ENCODE data around the gene ATG7.

The ATG7 gene

DNA sequence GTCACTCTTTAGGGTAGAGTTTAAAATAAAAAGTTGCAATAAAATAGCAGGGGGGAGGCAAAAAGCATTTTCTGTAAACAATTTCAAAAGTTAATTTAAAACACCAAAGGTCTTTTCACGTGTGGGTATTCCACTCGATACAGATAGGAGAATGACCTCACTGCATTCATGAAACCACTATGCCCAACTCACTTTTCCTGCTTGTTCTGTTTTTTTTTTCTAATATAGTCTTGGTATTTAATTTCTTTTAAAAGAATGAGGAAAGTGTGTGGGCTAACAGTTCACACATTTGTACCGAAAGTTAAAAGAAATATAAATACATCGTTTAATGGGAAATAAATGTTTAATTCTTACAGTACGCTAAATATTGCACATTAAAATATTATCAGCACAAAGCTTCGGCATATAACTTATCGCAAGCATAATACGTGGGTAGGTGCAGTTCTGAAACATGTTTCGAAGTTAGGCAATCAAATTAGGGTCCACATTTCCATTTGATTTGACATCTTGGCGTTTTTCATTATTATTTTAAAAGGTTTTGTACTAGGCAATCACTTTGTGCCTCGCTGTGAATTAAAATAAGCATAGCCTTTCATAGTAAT, 330.1 kb downstream of the ATG7 start:
- H3K9me2 ChIP-seq (replicated peaks; ENCODE audit: insufficient read depth, low read length) = no peaks in the 10 kb centered on the region
- H3K9ac ChIP-seq (ENCODE audit: low read length) = peak overlapping the region; percentile 55
- peak overlapping the region; percentile 39 for H3K4me3 ChIP-seq (ENCODE audit: insufficient read depth, low read length, poor library complexity, severe bottlenecking)
- H4K20me1 ChIP-seq (ENCODE audit: low read depth, low read length) = no peaks in the 10 kb centered on the region
- peaks cover 4% of the 10 kb centered on the region; the same call in 1 of the 2 replicates for H3K9me3 ChIP-seq (ENCODE audit: insufficient read depth, low read length)
- no peak overlapping the region for H2AFZ ChIP-seq (ENCODE audit: low read depth, low read length, severe bottlenecking)
- no peak for TF ChIP-seq EZH2phosphoT487 (conservative IDR thresholded peaks at IDR 0.05; ENCODE audit: low read length)
- TF ChIP-seq, protein P1, sequence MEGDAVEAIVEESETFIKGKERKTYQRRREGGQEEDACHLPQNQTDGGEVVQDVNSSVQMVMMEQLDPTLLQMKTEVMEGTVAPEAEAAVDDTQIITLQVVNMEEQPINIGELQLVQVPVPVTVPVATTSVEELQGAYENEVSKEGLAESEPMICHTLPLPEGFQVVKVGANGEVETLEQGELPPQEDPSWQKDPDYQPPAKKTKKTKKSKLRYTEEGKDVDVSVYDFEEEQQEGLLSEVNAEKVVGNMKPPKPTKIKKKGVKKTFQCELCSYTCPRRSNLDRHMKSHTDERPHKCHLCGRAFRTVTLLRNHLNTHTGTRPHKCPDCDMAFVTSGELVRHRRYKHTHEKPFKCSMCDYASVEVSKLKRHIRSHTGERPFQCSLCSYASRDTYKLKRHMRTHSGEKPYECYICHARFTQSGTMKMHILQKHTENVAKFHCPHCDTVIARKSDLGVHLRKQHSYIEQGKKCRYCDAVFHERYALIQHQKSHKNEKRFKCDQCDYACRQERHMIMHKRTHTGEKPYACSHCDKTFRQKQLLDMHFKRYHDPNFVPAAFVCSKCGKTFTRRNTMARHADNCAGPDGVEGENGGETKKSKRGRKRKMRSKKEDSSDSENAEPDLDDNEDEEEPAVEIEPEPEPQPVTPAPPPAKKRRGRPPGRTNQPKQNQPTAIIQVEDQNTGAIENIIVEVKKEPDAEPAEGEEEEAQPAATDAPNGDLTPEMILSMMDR (IDR thresholded peaks at IDR 0.05; ENCODE audit: insufficient read depth, low read length, poor library complexity, severe bottlenecking) = no peak
- H3F3A ChIP-seq (ENCODE audit: insufficient read depth) = peaks cover 60% of the 10 kb centered on the region
- peak overlapping the region; percentile 98 for H3K27ac ChIP-seq (ENCODE audit: low read depth, low read length)
- H3K36me3 ChIP-seq (ENCODE audit: low read length) = peaks cover 14% of the 10 kb centered on the region
- peak overlapping the region; percentile 87 for H3K4me2 ChIP-seq (ENCODE audit: low read depth, low read length, poor library complexity, severe bottlenecking)
- peaks cover 79% of the 10 kb centered on the region for H3K79me2 ChIP-seq (ENCODE audit: insufficient read depth, low read length)
- H3K27me3 ChIP-seq (ENCODE audit: low read length) = no peaks in the 10 kb centered on the region

DNA sequence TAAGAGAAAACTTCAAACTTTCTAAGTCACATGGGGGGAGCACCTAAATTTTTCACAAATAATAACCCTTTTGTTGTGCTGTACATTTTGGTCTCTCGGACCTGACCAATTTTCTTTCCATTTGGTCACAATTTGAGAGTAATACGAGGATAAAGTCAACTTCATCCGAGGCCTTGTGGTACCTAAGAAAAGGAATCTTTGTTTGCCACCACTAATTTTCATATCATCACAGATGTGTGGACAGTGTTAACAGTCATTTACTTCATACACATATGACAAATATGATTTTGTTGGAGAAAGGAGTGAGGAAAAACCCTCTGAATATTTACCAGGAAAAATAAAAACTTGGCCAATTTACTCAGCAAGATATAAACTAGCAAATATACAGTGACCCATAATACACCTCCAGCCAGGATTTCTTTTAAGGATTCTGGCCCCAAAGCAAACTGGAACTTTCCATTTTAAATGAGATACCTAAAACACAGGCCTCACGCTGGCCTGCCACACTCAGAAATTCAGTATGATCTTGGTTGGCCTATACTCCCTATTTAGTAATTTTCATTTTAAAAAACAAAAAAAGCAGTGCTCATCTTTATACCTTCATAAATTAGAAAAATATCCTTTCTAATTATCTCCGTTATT, 330.8 kb downstream of the ATG7 start:
- Histone ChIP-seq H3F3A (ENCODE audit: insufficient read depth) (peaks cover 67% of the 10 kb centered on the region), H3K9ac (ENCODE audit: low read length) (peak overlapping the region; percentile 55), H3K4me3 (ENCODE audit: insufficient read depth, low read length, poor library complexity, severe bottlenecking) (peak overlapping the region; percentile 39), H3K9me2 (replicated peaks; ENCODE audit: insufficient read depth, low read length) (no peaks in the 10 kb centered on the region), H3K9me3 (ENCODE audit: insufficient read depth, low read length) (no peaks in the 10 kb centered on the region), H3K79me2 (ENCODE audit: insufficient read depth, low read length) (peaks cover 79% of the 10 kb centered on the region), H3K27ac (ENCODE audit: low read depth, low read length) (peak overlapping the region; percentile 98), H4K20me1 (ENCODE audit: low read depth, low read length) (no peaks in the 10 kb centered on the region), H3K36me3 (ENCODE audit: low read length) (peaks cover 8% of the 10 kb centered on the region), H3K4me2 (ENCODE audit: low read depth, low read length, poor library complexity, severe bottlenecking) (peak overlapping the region; percentile 87), H3K27me3 (ENCODE audit: low read length) (no peaks in the 10 kb centered on the region), H2AFZ (ENCODE audit: low read depth, low read length, severe bottlenecking) (no peak overlapping the region)
- TF ChIP-seq EZH2phosphoT487 (conservative IDR thresholded peaks at IDR 0.05; ENCODE audit: low read length) = no peak
- TF ChIP-seq, protein P1 (IDR thresholded peaks at IDR 0.05; ENCODE audit: insufficient read depth, low read length, poor library complexity, severe bottlenecking) = no peak

DNA sequence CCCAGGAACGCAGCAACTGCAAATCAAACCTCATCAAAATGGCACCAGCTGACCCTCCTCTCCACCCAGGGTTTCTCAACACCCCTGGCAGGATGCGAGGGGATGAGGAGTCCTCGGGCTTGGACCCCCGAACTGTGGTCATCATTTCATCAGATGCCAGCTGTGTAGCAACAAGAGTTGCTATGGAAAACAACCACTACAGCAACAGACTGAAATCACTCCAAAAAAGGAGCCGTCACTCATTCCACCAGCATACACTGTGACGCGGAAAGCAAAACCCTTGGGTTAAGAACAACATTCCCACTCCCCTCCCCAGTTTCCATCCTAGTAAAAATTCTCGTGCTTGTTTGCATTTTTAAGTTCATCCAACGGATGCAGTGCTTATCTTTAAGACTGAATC, 331.4 kb downstream of the ATG7 start:
- Histone ChIP-seq H3K27ac (ENCODE audit: low read depth, low read length) (peak overlapping the region; percentile 98), H4K20me1 (ENCODE audit: low read depth, low read length) (no peaks in the 10 kb centered on the region), H3K9me3 (ENCODE audit: insufficient read depth, low read length) (no peaks in the 10 kb centered on the region), H3K9ac (ENCODE audit: low read length) (peak overlapping the region; percentile 55), H3K79me2 (ENCODE audit: insufficient read depth, low read length) (peaks cover 79% of the 10 kb centered on the region), H3K36me3 (ENCODE audit: low read length) (peaks cover 8% of the 10 kb centered on the region), H3K4me2 (ENCODE audit: low read depth, low read length, poor library complexity, severe bottlenecking) (peak overlapping the region; percentile 87), H3K9me2 (replicated peaks; ENCODE audit: insufficient read depth, low read length) (no peaks in the 10 kb centered on the region), H3K4me3 (ENCODE audit: insufficient read depth, low read length, poor library complexity, severe bottlenecking) (no peak overlapping the region), H3F3A (ENCODE audit: insufficient read depth) (peaks cover 68% of the 10 kb centered on the region), H2AFZ (ENCODE audit: low read depth, low read length, severe bottlenecking) (no peak overlapping the region), H3K27me3 (ENCODE audit: low read length) (no peaks in the 10 kb centered on the region)
- TF ChIP-seq, protein P1 (IDR thresholded peaks at IDR 0.05; ENCODE audit: insufficient read depth, low read length, poor library complexity, severe bottlenecking) = no peak
- TF ChIP-seq EZH2phosphoT487 (conservative IDR thresholded peaks at IDR 0.05; ENCODE audit: low read length) = no peak

All from SU-DHL-6 (cell line).